CD8-positive, alpha-beta memory T cell (primary cell): ENCODE measurements around the gene EDNRA. TPM values are rescaled to one million over a fixed set of nuclear protein-coding genes. Genes with fewer than 3 reads are reported as not detected.
"Not testable (repeated sequence)": the region's sequence is repeated elsewhere in the genome, so short reads cannot be mapped to it uniquely, and the experiment has no call there.

Source experiments
- CTCF ChIA-PET: fragments of 350-600 bp; sonication (Branson Sonifier 250); formaldehyde crosslinking; loops from one replicate; lab custom pipeline; 2021; ENCODE audit warnings: antibody characterized with exemption; lab: Charles Lee
- POLR2A ChIA-PET: fragments of 350-600 bp; sonication (Branson Sonifier 250); formaldehyde crosslinking; loops from one replicate; lab custom pipeline; 2021; ENCODE audit warnings: antibody characterized with exemption; lab: Charles Lee
- DNase-seq, 5 donors: peaks; one replicate each; pipeline versions ENCODE4 v3.0.0 to v3.0.0-alpha.2; 2020 to 2022; ENCODE audit warnings: mixed read lengths in 1 of 5
- H3K27ac ChIP-seq: one replicate; pipeline ENCODE4 v1.7.0; 2013; ENCODE audit warnings: low read depth, mild to moderate bottlenecking, low read length, moderate library complexity
- H3K27me3 ChIP-seq: 2 replicates; pipeline ENCODE4 v1.7.0; 2013; ENCODE audit warnings: low read length, mild to moderate bottlenecking; ENCODE audit not compliant: insufficient read depth, poor library complexity, severe bottlenecking
- H3K36me3 ChIP-seq: 2 replicates; pipeline ENCODE4 v1.7.0; 2013; ENCODE audit warnings: mild to moderate bottlenecking, low read length, moderate library complexity; ENCODE audit not compliant: insufficient read depth
- H3K4me1 ChIP-seq: 2 replicates; pipeline ENCODE4 v1.7.0; 2013; ENCODE audit warnings: mild to moderate bottlenecking, low read length, moderate library complexity; ENCODE audit not compliant: insufficient read depth
- H3K4me3 ChIP-seq: 2 replicates; pipeline ENCODE4 v1.7.0; 2013; ENCODE audit warnings: mild to moderate bottlenecking, low read length
- H3K9me3 ChIP-seq: 2 replicates; pipeline ENCODE4 v1.7.0; 2013; ENCODE audit warnings: mild to moderate bottlenecking, low read length
- H3K27ac Mint-ChIP-seq, 8 donors: one replicate each; pipeline ENCODE4 v1.8.0; 2020 to 2021; ENCODE audit warnings: mixed read lengths in 8 of 8, mild to moderate bottlenecking in 6 of 8, inconsistent platforms in 3 of 8, moderate library complexity in 3 of 8
- H3K27me3 Mint-ChIP-seq, 2 donors: one replicate each; pipeline ENCODE4 v1.8.0; 2020 to 2021; ENCODE audit warnings: mixed read lengths in 2 of 2, mild to moderate bottlenecking in 1 of 2, moderate library complexity in 1 of 2
- H3K36me3 Mint-ChIP-seq, 3 donors: one replicate each; pipeline ENCODE4 v1.8.0; 2020 to 2021; ENCODE audit warnings: mixed read lengths in 3 of 3, inconsistent platforms in 1 of 3, mild to moderate bottlenecking in 1 of 3
- H3K4me1 Mint-ChIP-seq, 3 donors: one replicate each; pipeline ENCODE4 v1.8.0; 2020 to 2021; ENCODE audit warnings: mixed read lengths in 3 of 3, inconsistent platforms in 1 of 3, mild to moderate bottlenecking in 1 of 3
- H3K4me3 Mint-ChIP-seq, 7 donors: one replicate each; pipeline ENCODE4 v1.8.0; 2020 to 2021; ENCODE audit warnings: mixed read lengths in 7 of 7, mild to moderate bottlenecking in 6 of 7, moderate library complexity in 4 of 7, inconsistent platforms in 2 of 7
- H3K9me3 Mint-ChIP-seq, 5 donors: one replicate each; pipeline ENCODE4 v1.8.0; 2020 to 2022; ENCODE audit warnings: mixed read lengths in 5 of 5, mild to moderate bottlenecking in 3 of 5, moderate library complexity in 2 of 5, inconsistent platforms in 1 of 5
- polyA plus RNA-seq: library from polyadenylated mRNA; unstranded; fragments of 300-500 nt; fragmentation: Illumina TruSeq; gene quantifications from one replicate; pipeline ENCODE4 v1.2.3, GENCODE V29; 2021
- total RNA-seq, 2 experiments: library from RNA; stranded (reverse); gene quantifications; one replicate each; pipeline ENCODE4 v1.2.3, GENCODE V29; 2021

Gene EDNRA
- not detected for total RNA-seq
- not detected for polyA plus RNA-seq

- CTCF ChIA-PET = no interaction called here
- Histone ChIP-seq H3K27ac (no peak within 1 kb of the TSS), H3K36me3 (no peaks in the 10 kb centered on the region), H3K4me3 (no peak within 1 kb of the TSS), H3K27me3 (peaks cover 4% of the 10 kb centered on the region), H3K4me1 (no peaks in the 10 kb centered on the region), H3K9me3 (no peaks in the 10 kb centered on the region)
- POLR2A ChIA-PET = no interaction called here
- Mint-ChIP-seq H3K27ac (no peak within 1 kb of the TSS), H3K4me1 (no peaks in the 10 kb centered on the region), H3K36me3 (no peaks in the 10 kb centered on the region), H3K27me3 (peaks cover 10 to 47% of the 10 kb centered on the region in 2 donors), H3K9me3 (no peaks in the 10 kb centered on the region), H3K4me3 (peak within 1 kb of the TSS in 1 of 7 donors; percentile 48)
- DNase-seq = no peak
These were observed at the start of gene EDNRA for GRCh38 chr4:147480891-147481576. Gene EDNRA (plus strand): TSS chr4:147481097. CDS start chr4:147485682, 4,585 bp downstream.

GRCh38 chr4:147434370-147434769, 46.5 kb upstream of the EDNRA start:
- H3K27ac ChIP-seq, CTCF ChIA-PET, H3K4me3 ChIP-seq, DNase-seq, H3K36me3 Mint-ChIP-seq, H3K27me3 ChIP-seq, H3K9me3 ChIP-seq, H3K4me1 Mint-ChIP-seq, H3K27ac Mint-ChIP-seq, H3K27me3 Mint-ChIP-seq, H3K4me1 ChIP-seq, H3K4me3 Mint-ChIP-seq, POLR2A ChIA-PET, H3K36me3 ChIP-seq: not testable (repeated sequence)
- peaks cover 2 to 11% (median 7%) of the 10 kb centered on the region in 5 donors for H3K9me3 Mint-ChIP-seq

GRCh38 chr4:147440442-147440841, 40.5 kb upstream of the EDNRA start:
- H3K9me3 Mint-ChIP-seq = peaks cover 0 to 4% (median 0%) of the 10 kb centered on the region in 5 donors
- H3K27me3 ChIP-seq = no peaks in the 10 kb centered on the region
- H3K4me3 ChIP-seq = no peak overlapping the region
- no peak overlapping the region for H3K27ac ChIP-seq
- no peaks in the 10 kb centered on the region for H3K36me3 Mint-ChIP-seq
- no peak overlapping the region for H3K27ac Mint-ChIP-seq
- no peak for DNase-seq
- H3K9me3 ChIP-seq = no peaks in the 10 kb centered on the region
- no peaks in the 10 kb centered on the region for H3K4me1 ChIP-seq
- H3K36me3 ChIP-seq = no peaks in the 10 kb centered on the region
- H3K4me3 Mint-ChIP-seq = no peak overlapping the region
- ChIA-PET POLR2A (no interaction called here), CTCF (no interaction called here)
- no peaks in the 10 kb centered on the region for H3K4me1 Mint-ChIP-seq
- no peaks in the 10 kb centered on the region for H3K27me3 Mint-ChIP-seq

GRCh38 chr4:147447786-147448185, 33.1 kb upstream of the EDNRA start:
- POLR2A ChIA-PET = no interaction called here
- DNase-seq = no peak
- H3K9me3 Mint-ChIP-seq = peaks cover 0 to 3% (median 0%) of the 10 kb centered on the region in 5 donors

GRCh38 chr4:147453561-147454141, 27.2 kb upstream of the EDNRA start:
- Mint-ChIP-seq H3K27me3 (peaks cover 0 to 2% of the 10 kb centered on the region in 2 donors), H3K27ac (no peak overlapping the region), H3K36me3 (no peaks in the 10 kb centered on the region), H3K4me3 (no peak overlapping the region), H3K4me1 (no peaks in the 10 kb centered on the region), H3K9me3 (peaks cover 0 to 2% (median 0%) of the 10 kb centered on the region in 5 donors)
- Histone ChIP-seq H3K4me1 (no peaks in the 10 kb centered on the region), H3K9me3 (no peaks in the 10 kb centered on the region), H3K27ac (no peak overlapping the region), H3K27me3 (no peaks in the 10 kb centered on the region), H3K4me3 (no peak overlapping the region), H3K36me3 (no peaks in the 10 kb centered on the region)
- DNase-seq = no peak
- ChIA-PET CTCF (no interaction called here), POLR2A (no interaction called here)

More at GRCh38 chr4:147447786-147448185, 33.1 kb upstream of the EDNRA start:
- Histone ChIP-seq H3K36me3 (no peaks in the 10 kb centered on the region), H3K4me3 (no peak overlapping the region), H3K9me3 (no peaks in the 10 kb centered on the region), H3K27ac (no peak overlapping the region), H3K27me3 (no peaks in the 10 kb centered on the region), H3K4me1 (no peaks in the 10 kb centered on the region)
- Mint-ChIP-seq H3K36me3 (no peaks in the 10 kb centered on the region), H3K27me3 (peaks cover 0 to 4% of the 10 kb centered on the region in 2 donors), H3K4me3 (no peak overlapping the region), H3K4me1 (no peaks in the 10 kb centered on the region), H3K27ac (no peak overlapping the region)
- CTCF ChIA-PET = no interaction called here

GRCh38 chr4:147456706-147457105, 24.2 kb upstream of the EDNRA start:
- Histone ChIP-seq H3K4me1 (no peaks in the 10 kb centered on the region), H3K27ac (no peak overlapping the region), H3K36me3 (no peaks in the 10 kb centered on the region), H3K4me3 (no peak overlapping the region), H3K27me3 (no peaks in the 10 kb centered on the region), H3K9me3 (no peaks in the 10 kb centered on the region)
- Mint-ChIP-seq H3K4me3 (no peak overlapping the region), H3K36me3 (no peaks in the 10 kb centered on the region), H3K9me3 (peaks cover 0 to 1% (median 0%) of the 10 kb centered on the region in 5 donors), H3K27me3 (peaks cover 0 to 3% of the 10 kb centered on the region in 2 donors), H3K4me1 (no peaks in the 10 kb centered on the region), H3K27ac (no peak overlapping the region)
- DNase-seq = no peak
- ChIA-PET POLR2A (no interaction called here), CTCF (no interaction called here)

- peaks cover 0 to 4% (median 0%) of the 10 kb centered on the region in 3 donors for H3K36me3 Mint-ChIP-seq
- H3K4me3 Mint-ChIP-seq = no peak overlapping the region
- CTCF ChIA-PET = no interaction called here
- no peaks in the 10 kb centered on the region for H3K9me3 ChIP-seq
- peaks cover 1 to 3% of the 10 kb centered on the region in 2 donors for H3K27me3 Mint-ChIP-seq
- no peak overlapping the region for H3K27ac ChIP-seq
- no peaks in the 10 kb centered on the region for H3K36me3 ChIP-seq
- no peaks in the 10 kb centered on the region for H3K4me1 Mint-ChIP-seq
- H3K27me3 ChIP-seq = no peaks in the 10 kb centered on the region
- no peak overlapping the region for H3K4me3 ChIP-seq
- H3K9me3 Mint-ChIP-seq = peaks cover 0 to 8% (median 0%) of the 10 kb centered on the region in 5 donors
- DNase-seq = no peak
- no peaks in the 10 kb centered on the region for H3K4me1 ChIP-seq
- H3K27ac Mint-ChIP-seq = no peak overlapping the region
- POLR2A ChIA-PET = no interaction called here
These were observed 19.7 kb upstream of the EDNRA start for GRCh38 chr4:147461161-147461560.

- H3K27me3 ChIP-seq = no peaks in the 10 kb centered on the region
- H3K27ac Mint-ChIP-seq = no peak overlapping the region
- H3K9me3 ChIP-seq = no peaks in the 10 kb centered on the region
- no peak overlapping the region for H3K4me3 ChIP-seq
- CTCF ChIA-PET = no interaction called here
- POLR2A ChIA-PET = no interaction called here
- H3K36me3 Mint-ChIP-seq = peaks cover 0 to 4% (median 0%) of the 10 kb centered on the region in 3 donors
- no peaks in the 10 kb centered on the region for H3K36me3 ChIP-seq
- no peak overlapping the region for H3K27ac ChIP-seq
- H3K27me3 Mint-ChIP-seq = peaks cover 1 to 3% of the 10 kb centered on the region in 2 donors
- H3K9me3 Mint-ChIP-seq = peaks cover 0 to 8% (median 0%) of the 10 kb centered on the region in 5 donors
- no peak overlapping the region for H3K4me3 Mint-ChIP-seq
- DNase-seq = no peak
- no peaks in the 10 kb centered on the region for H3K4me1 ChIP-seq
- H3K4me1 Mint-ChIP-seq = no peaks in the 10 kb centered on the region
These were observed 17.8 kb upstream of the EDNRA start for GRCh38 chr4:147463065-147463464.
